OCI-LY3 (cell line): ENCODE data around the gene C12orf56.

ENCODE experiments used
- EZH2phosphoT487 ChIP-seq: fragments of 200-600 bp; shearing (Covaris generic); IDR thresholded peaks from 2 replicates; pipeline ENCODE4 v1.6.1; 2018; ENCODE audit warnings: antibody characterized with exemption, mixed run types, low read depth
- TF ChIP-seq, protein P1 (sequence below): fragments of 200-600, 300-600 bp; sonication (generic); IDR thresholded peaks from 2 replicates; pipeline ENCODE4 v1.5.1; 2014; ENCODE audit warnings: antibody characterized with exemption, low read length, low read depth

DNA sequence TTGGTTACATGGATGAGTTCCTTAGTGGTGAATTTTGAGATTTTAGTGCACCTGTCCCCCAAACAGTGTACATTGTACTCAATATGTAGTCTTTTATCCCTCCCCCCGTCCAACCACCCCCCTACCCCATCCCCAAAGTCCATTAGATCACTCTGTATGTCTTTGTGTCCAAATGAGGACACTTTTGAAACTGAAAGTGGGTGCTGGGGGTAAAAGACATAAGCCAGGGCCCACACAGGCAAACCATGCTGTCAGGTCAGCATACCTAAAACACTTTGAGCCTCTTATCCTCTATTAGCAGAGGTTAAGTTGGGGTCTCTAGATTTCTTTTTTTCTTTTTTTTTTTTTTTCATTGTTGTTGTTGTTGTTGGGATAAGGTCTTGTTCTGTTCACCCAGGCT, 137.2 kb downstream of the C12orf56 start:
- TF ChIP-seq, protein P1, sequence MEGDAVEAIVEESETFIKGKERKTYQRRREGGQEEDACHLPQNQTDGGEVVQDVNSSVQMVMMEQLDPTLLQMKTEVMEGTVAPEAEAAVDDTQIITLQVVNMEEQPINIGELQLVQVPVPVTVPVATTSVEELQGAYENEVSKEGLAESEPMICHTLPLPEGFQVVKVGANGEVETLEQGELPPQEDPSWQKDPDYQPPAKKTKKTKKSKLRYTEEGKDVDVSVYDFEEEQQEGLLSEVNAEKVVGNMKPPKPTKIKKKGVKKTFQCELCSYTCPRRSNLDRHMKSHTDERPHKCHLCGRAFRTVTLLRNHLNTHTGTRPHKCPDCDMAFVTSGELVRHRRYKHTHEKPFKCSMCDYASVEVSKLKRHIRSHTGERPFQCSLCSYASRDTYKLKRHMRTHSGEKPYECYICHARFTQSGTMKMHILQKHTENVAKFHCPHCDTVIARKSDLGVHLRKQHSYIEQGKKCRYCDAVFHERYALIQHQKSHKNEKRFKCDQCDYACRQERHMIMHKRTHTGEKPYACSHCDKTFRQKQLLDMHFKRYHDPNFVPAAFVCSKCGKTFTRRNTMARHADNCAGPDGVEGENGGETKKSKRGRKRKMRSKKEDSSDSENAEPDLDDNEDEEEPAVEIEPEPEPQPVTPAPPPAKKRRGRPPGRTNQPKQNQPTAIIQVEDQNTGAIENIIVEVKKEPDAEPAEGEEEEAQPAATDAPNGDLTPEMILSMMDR, result no peak
- no peak for TF ChIP-seq EZH2phosphoT487
